ENCODE measurements around the gene STC2. TPM values are rescaled to one million over a fixed set of nuclear protein-coding genes. Genes with fewer than 3 reads are reported as not detected.
A peak's percentile ranks its signal among the peaks of the same experiment; 100 is the strongest.

STC2 gene
- total RNA-seq, 1 experiment from 2014 or later = 103 TPM

DNA sequence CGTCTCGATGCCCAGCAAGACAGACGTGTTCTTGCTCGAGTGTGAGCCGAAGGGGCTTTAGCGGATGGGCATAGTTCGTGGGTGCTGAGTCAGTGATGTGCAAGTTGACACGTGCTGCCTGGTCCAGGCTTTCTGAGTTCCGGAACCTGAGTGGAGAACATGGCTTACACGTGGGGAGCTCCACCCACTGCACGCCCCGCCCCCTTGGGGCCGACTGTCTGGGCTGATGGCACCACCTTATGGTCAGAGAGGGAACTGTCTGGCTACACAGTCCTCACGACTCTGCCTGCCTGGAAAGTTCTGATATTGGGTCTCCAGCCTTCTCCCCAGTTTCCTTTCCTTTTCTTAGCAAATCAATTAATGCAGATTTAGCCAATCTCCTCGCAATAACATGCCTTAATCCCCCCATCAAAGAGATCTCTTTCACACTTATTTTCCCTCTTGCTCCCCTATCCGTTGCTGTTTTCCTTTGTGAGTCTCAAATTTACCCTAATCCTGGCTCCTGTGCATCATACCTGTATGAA lies 3.8 kb upstream of the STC2 start:
- Histone ChIP-seq H3K27me3 (no peaks in the 10 kb centered on the region), H3K9me3 (no peaks in the 10 kb centered on the region), H3K36me3 (peaks cover 10% of the 10 kb centered on the region), H3K4me3 (no peak overlapping the region)
- peak; percentile 89 for DNase-seq

DNA sequence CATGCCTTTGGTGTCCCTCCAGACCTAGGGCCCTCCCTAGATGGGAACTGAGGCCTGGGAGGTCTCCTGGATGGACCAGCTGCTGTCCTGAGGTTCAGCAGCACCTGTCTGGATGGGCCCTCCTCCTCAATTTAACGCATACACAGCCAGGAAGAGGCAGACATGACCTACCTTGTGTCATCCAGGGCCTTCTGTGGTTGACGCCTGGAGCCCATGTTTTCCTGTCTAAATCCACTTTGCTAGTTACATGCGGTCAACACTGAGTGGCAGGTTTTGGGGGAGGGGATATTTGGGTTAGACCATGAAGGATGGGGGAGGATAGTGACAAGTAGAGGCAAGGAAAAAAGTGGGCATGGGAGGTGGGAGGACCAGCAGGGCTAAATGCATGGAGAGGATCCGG lies 3.1 kb upstream of the STC2 start:
- H3K36me3 ChIP-seq = peaks cover 16% of the 10 kb centered on the region
- H3K9me3 ChIP-seq = no peaks in the 10 kb centered on the region
- no peak for DNase-seq
- H3K4me3 ChIP-seq = no peak overlapping the region
- H3K27me3 ChIP-seq = no peaks in the 10 kb centered on the region

DNA sequence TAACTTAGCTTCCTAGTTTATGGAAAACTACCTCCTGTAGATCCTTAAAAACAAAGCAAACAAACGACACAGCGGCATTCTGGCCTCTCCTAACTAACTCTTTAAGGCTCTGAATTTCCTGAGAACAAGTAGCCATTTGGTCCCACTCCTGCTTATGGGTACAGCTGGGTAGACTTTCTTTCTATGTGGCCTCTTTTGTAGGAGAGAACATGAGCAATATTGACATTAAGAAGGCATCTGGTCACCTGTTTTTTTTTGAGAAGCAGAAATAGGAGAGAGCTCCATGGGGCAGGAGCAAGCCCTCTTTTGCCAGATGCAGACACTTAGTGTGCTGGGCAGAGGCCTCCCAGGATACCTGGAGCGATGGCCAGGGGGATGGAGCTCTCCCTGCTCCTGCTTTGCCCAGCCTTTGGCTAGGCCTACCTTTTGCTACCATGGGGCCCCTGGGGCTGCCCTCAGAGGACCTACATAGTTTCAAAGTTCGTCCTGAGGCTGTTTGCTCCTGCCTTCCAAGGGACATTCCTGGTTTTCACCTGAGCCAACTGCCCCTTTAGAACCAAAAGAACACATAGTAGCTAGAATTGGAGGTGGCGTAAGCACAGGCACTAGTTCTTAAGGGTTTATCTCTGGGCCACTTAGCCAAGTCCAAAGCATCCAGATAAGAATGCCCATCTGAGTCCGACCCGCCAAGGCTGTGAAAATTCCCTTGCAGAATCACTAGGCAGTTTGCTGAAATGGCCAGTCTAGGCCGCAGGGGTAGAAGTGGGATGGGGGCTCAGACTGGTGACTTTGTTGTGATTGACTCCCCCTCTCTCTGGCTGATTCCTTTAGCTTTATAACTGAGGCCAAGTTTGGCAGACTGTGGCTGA lies 2.4 kb upstream of the STC2 start:
- H3K9me3 ChIP-seq = no peaks in the 10 kb centered on the region
- H3K4me3 ChIP-seq = no peak overlapping the region
- no peak for DNase-seq
- H3K27me3 ChIP-seq = no peaks in the 10 kb centered on the region
- H3K36me3 ChIP-seq = peaks cover 23% of the 10 kb centered on the region

DNA sequence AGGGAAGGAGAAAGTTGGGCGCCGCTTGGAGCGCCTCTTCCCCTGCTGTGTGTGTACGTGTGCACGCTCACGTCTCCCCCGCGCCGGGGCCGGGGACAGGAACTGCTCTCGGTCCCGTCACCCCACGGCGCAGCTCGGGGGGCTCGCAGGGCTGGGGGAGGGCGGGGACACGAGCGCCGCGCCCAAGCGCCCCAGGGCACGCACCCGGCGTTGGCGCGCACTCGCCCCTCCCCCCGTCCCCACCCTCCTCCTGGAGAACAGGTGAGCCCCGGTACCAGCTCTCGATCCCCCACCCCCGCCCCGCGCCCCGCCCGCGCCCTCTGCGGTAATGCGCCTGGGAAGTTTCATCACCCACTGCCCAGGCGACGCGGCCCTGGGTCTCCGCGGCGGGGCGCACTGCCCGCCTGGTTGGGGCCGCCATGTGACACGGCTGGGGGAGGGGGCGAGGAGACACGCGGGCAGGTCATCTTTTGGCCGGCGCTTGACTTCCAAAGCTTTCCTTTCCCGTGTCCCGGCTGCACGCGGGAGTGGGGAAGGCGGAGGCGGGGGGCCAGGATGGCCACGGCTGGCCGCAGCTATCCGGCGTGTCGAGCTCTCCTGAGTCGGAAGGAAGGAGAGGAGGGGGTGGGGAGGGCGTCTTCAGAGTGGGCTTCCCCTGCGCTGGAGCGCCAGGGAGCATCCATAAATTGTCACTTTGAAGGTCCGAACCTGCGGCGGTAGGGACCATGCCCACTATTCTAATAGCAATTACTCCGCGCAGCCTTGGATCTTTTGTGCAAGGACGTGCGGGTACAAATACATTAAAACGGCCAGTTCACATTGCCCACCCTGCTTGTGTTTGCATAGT lies 1.5 kb upstream of the STC2 start:
- H3K36me3 ChIP-seq = peaks cover 32% of the 10 kb centered on the region
- no peaks in the 10 kb centered on the region for H3K9me3 ChIP-seq
- H3K27me3 ChIP-seq = no peaks in the 10 kb centered on the region
- DNase-seq = peak; percentile 61
- H3K4me3 ChIP-seq = peak overlapping the region; percentile 93

DNA sequence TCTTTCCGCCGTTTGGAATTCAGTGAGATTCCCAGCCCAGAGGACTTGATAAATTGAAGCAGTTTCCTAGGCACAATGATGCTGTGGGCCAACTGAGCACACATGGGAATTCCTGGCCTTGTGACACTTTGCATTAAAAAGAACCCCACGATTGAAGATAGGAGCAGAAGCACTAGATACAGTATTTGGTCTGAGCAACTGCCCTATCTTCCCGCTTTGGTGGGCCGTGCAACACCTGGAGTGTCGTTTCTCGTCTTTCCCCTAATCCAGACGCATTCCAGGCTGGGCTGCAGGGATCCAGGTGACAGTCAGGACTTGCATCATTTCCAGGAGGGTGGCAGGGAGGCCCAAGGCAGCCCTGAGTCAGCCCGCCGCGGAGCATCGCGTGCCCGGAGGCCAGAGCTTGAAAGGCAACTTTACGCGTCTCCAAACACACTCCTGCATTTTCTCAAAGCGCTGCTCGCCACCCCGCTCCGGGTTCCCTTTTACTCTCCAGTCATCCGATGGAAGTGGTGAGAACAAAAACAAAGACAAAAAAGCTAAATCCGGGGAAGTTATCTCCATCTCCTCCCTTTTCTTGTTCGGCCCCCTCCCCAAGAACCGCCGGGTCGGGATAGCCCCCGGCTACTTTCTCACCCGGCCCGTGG lies 753 bp upstream of the STC2 start:
- Histone ChIP-seq H3K9me3 (no peaks in the 10 kb centered on the region), H3K4me3 (peak overlapping the region; percentile 93), H3K27me3 (no peaks in the 10 kb centered on the region), H3K36me3 (peaks cover 40% of the 10 kb centered on the region)
- peak; percentile 78 for DNase-seq

DNA sequence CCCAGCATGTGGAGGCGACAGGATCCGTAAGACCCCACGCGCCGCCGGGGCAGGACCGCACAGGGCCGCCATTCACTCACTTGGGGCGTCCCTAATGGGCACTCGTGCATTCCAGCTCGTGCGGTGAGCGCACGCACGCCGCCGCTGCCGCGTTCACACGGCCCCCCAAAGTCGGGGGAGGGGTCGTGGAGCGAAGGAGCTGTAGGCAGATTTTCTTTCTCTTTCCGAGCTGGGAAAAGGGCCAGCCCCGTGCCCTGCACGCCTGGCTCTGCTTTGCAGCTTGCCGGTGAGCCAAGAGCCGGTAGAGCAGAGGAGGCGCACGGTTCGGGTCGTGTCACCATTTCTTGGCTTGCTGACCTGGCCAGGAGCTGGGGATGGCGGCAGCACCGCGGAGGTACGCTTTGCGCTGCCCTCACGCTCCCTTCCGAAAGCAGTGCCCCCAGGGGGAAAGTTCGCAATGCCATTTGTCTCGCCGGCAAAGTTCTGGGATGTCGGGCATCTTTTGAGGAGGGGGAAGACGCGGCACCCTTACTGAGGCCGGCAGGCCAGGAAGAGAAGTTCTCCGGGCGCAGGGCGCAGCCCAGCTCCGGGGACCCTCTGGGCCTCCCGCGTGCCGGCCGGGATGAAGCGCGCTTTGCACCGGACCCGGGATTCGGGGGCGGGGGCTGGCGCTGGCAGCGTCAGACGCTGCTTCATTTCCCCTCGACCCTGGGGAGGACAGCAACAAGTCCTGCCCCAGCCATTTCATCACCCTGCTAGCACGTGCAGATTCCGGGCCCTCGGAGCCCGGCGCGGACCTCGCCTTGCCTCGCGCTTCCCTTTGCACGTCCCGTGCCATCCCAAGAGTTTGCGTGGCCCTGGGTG lies 898 bp downstream of the STC2 start:
- H3K9me3 ChIP-seq = no peaks in the 10 kb centered on the region
- no peaks in the 10 kb centered on the region for H3K27me3 ChIP-seq
- H3K4me3 ChIP-seq = peak overlapping the region; percentile 93
- peak; percentile 73 for DNase-seq
- peaks cover 56% of the 10 kb centered on the region for H3K36me3 ChIP-seq

DNA sequence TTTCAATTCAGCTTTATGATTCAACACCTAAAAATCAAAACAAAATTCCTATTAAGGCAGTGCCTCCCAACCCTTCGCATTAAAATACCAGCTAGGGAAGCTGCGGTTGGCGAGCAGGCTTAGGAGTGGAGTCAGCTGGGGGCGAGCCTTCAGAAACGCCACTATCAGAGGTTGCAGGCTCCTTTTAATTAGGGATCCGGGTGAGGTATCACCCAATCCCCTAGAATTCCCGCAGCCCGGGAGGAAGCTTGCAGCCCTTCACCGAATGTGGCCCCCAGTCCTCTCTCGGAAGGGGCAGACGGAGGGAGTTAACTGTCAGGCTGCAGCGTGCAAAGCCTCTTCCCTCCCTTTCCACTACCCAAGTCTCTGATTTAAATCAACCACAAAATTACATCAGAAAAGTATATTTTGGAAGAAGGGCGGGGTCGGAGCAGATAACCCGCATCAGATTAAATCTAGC lies 1.7 kb downstream of the STC2 start:
- H3K36me3 ChIP-seq = peaks cover 64% of the 10 kb centered on the region
- H3K4me3 ChIP-seq = peak overlapping the region; percentile 93
- no peaks in the 10 kb centered on the region for H3K9me3 ChIP-seq
- H3K27me3 ChIP-seq = no peaks in the 10 kb centered on the region
- peak; percentile 92 for DNase-seq

DNA sequence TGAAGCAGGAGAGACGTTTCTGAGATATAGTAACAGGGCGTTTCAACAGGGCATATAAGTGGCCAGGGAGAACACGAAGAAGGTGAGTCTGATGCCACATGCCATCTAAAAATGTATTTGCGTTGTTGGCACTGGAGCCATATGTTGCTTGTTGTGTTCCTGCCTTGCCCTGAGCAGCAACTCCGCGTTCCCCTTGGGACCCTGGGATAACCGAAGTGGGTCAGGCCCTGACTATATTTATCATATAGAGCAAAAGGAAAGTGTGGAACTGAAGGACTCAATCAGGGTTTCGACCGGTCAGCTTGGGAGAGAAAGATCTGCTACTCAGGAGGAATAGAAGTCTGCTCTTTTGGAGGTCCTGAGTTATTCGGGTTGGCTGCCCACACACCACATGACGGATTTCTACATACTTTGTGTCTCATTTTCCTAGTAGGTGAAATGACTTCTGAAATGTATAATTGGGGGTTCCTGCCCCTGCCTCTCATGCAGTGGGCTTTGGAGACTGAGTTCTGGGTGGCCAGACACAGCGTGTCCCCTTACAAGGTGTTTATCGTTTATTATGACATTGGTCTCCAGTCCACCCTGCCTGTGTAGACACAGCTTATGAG lies 3.0 kb downstream of the STC2 start:
- no peaks in the 10 kb centered on the region for H3K27me3 ChIP-seq
- peaks cover 77% of the 10 kb centered on the region for H3K36me3 ChIP-seq
- H3K9me3 ChIP-seq = no peaks in the 10 kb centered on the region
- peak overlapping the region; percentile 93 for H3K4me3 ChIP-seq
- no peak for DNase-seq

DNA sequence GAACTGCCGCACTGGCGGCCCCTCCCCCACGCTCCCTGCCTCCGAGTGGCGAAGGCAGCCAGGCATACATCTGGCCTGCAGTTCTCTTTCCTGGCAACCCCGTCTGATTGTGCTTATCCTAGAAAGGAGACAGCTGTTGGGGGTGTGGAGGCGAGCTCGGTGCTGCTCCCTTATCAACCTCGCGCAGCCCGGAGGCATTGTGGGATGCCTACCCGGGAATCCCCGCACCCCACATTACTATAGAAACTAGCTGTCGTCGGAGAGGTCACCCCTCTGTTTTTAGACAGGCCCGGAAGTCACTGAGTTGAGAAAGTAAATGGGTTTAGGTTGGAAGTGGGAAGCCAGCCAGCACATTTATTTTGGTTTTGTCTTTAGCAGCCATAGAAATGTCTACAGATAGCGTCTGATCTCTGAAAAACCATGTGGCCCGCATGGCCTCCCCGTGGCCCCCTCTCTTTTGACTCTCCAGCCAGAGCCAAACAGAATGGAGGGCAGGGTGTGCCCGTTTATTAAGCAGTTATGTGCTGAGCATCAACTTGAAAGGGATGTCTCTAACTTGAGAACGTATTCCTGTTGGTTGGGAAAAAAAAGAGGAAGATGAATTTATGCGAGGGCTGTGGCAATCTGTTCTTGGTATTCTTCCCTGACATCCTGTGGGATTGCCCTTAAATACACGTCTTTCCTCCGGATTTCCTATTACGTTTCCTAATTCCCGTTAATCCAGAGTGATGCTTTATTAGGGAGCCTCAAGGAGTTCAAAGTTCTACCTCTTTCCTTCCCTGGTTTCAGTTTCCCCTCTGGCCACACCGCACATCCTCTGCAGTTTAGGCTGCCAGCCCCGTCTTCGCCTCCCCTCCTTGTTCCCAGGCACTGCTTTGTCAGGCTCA lies 3.9 kb downstream of the STC2 start:
- H3K9me3 ChIP-seq = no peaks in the 10 kb centered on the region
- H3K4me3 ChIP-seq = peak overlapping the region; percentile 93
- H3K36me3 ChIP-seq = peaks cover 86% of the 10 kb centered on the region
- no peaks in the 10 kb centered on the region for H3K27me3 ChIP-seq
- peak; percentile 98 for DNase-seq

DNA sequence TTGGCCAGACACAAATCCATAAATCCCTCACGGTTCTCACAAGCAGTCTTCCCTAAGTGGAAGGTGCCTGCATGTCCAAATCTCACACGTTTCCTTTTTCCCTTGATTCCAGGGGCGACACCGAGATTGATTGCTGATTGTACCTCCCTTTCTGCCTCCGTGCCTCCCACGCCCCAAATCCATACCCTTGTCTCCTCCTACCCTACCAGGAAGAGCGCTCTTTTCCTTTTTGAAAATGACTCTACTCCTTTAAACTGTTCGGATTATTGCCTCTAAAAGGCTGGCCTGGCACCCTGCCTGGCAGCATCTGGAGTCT lies 4.5 kb downstream of the STC2 start:
- Histone ChIP-seq H3K36me3 (peaks cover 92% of the 10 kb centered on the region), H3K27me3 (no peaks in the 10 kb centered on the region), H3K9me3 (no peaks in the 10 kb centered on the region), H3K4me3 (peak overlapping the region; percentile 93; the same call in 1 of the 2 replicates)
- no peak for DNase-seq

DNA sequence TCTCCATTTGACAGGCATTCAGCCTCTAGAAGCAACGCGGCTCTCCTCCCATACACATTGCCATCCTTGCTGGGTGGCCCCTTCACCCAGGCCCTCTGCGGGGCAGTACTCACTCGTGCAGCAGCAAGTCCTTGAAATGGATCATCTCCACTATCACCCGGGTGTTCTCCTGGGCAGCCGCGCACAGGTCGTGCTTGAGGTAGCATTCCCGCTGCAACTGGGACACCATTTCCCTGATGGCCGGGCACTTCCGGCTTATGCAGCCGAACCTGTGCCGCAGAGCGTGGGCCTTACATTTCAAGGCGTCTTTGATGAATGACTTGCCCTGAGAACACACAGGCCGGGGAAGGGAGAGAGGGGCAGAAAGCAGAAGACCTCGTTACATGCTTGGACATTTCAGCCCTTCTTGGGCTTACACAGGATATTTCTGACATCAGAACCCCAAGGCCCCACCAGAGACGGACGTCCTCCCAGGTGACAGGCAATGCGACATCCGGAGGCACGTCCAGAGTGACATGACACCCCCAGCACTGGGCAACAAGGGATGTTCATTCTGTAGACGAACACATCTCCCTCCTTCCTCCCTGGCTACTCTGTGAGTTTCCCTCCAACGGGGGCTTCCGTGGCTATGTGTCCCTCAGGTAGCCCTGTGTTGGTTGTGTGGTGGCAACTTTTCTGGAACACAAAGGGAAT lies 5.0 kb downstream of the STC2 start:
- Histone ChIP-seq H3K4me3 (peak overlapping the region; percentile 93; the same call in 1 of the 2 replicates), H3K9me3 (no peaks in the 10 kb centered on the region), H3K36me3 (peaks cover 97% of the 10 kb centered on the region), H3K27me3 (no peaks in the 10 kb centered on the region)
- DNase-seq = no peak

DNA sequence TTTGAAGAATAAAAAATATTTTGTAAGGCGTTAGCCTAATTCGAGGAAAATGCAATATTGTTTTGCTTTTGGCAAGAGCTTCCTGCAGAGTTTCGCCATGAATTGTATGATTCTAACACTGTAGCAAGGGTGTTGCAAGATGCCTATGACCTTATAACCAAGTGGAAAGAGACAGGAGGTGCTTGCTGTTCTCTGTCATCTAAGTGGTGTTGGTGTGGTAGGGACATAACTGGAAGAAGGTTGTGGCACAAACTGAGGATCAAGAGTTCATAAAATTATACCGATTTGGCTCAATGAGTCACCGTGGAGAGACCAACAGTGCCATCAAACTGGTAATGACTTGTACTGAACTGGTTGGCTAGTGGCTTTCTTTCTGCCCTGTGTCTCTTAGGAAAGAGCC lies 6.3 kb downstream of the STC2 start:
- no peak for DNase-seq
- Histone ChIP-seq H3K9me3 (no peaks in the 10 kb centered on the region), H3K4me3 (no peak overlapping the region), H3K36me3 (peaks cover 97% of the 10 kb centered on the region), H3K27me3 (no peaks in the 10 kb centered on the region)

DNA sequence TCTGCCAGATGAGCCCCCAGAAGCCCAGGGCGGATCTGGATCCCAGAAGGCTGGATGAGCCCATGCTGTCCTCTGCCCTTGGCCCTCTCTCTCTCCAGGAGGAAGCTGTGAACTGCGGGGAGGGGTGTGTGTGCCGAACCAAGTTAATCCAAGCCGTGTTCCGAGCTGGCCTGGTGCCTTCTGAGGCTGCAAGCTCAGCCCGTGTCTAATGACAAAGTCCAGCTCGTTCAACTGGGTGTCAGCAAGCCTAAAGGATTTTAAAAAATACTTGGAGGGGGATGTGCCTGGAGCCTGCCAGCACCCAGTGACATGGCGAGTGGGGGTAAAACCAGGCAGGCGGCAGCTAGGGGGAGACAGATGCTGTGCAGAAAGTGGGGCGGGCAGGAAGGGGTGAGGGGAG lies 8.0 kb downstream of the STC2 start:
- Histone ChIP-seq H3K9me3 (no peaks in the 10 kb centered on the region), H3K27me3 (no peaks in the 10 kb centered on the region), H3K4me3 (no peak overlapping the region), H3K36me3 (peaks cover 95% of the 10 kb centered on the region)
- DNase-seq = no peak

DNA sequence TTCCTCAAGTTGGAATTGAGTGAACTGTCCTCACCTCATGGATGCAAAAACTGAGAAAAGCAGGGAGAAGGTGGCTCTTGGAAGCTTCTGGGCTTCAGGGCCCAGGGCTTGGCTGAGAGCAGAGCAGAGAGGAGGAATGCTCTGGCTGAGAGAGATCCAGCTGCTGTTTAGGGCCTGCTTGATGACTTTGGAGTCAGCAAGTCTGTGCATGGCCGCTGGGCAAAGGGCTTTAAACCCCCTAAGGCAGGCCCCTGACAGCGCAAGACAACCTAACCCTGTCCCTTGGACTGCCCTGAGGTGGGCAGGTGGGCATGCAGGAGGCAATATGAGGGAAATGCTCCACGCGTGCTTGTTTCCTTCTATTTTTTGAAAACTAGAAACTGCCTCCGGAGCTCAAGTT lies 8.6 kb downstream of the STC2 start:
- Histone ChIP-seq H3K27me3 (no peaks in the 10 kb centered on the region), H3K4me3 (no peak overlapping the region), H3K36me3 (peaks cover 95% of the 10 kb centered on the region), H3K9me3 (no peaks in the 10 kb centered on the region)
- DNase-seq = no peak

Measured in MG63 (cell line).